OCI-LY7 (cell line): Measurements from ENCODE around the gene NFKBIE. TPM values are rescaled to one million over a fixed set of nuclear protein-coding genes. Genes with fewer than 3 reads are reported as not detected.

Source experiments
- BruUV-seq: library from RNA; stranded (reverse); fragments of 400-500 nt; replicated peaks from 2 replicates; lab custom pipeline; 2021; lab: Mats Ljungman, UMichigan
- CTCF ChIA-PET: fragments of 300-600 bp; sonication (Branson Sonifier 250); formaldehyde crosslinking; loops from one replicate; lab custom pipeline; 2022; ENCODE audit warnings: antibody characterized with exemption; ENCODE audit not compliant: unreplicated experiment; lab: Charles Lee
- POLR2A ChIA-PET: fragments of 300-600 bp; sonication (Branson Sonifier 250); formaldehyde crosslinking; loops from one replicate; lab custom pipeline; 2022; ENCODE audit warnings: antibody characterized with exemption; lab: Charles Lee
- DNase-seq: peaks from one replicate; pipeline ENCODE4 v3.0.0-alpha.2; 2015; ENCODE audit warnings: low spot score
- H2AFZ ChIP-seq: fragments of 200-600 bp; sonication (generic), shearing (Covaris generic); 2 replicates; pipeline ENCODE4 v1.6.1; 2014; ENCODE audit warnings: mild to moderate bottlenecking, antibody characterized with exemption, low read length, moderate library complexity
- H3K27ac ChIP-seq: fragments of 200-600 bp; sonication (generic); 2 replicates; pipeline ENCODE4 v1.5.1; 2014; ENCODE audit warnings: mixed run types, low read depth, mild to moderate bottlenecking, moderate library complexity, low read length, inconsistent platforms; ENCODE audit not compliant: poor library complexity, severe bottlenecking
- H3K36me3 ChIP-seq: fragments of 200-600 bp; sonication (generic); 2 replicates; pipeline ENCODE4 v1.6.1; 2014; ENCODE audit warnings: mild to moderate bottlenecking, antibody characterized with exemption, low read length, moderate library complexity, mixed read lengths; ENCODE audit not compliant: insufficient read depth
- H3K4me1 ChIP-seq: fragments of 200-600 bp; sonication (generic); 2 replicates; pipeline ENCODE4 v1.5.1; 2014; ENCODE audit warnings: mild to moderate bottlenecking, low read length; ENCODE audit not compliant: insufficient read depth, poor library complexity, severe bottlenecking
- H3K4me2 ChIP-seq: fragments of 200-600 bp; sonication (generic); 2 replicates; pipeline ENCODE4 v1.6.1; 2014; ENCODE audit warnings: mild to moderate bottlenecking, low read length
- H3K4me3 ChIP-seq: fragments of 200-600 bp; sonication (generic); 2 replicates; pipeline ENCODE4 v1.5.1; 2014; ENCODE audit warnings: mild to moderate bottlenecking, low read depth, low read length; ENCODE audit not compliant: poor library complexity, severe bottlenecking
- H3K79me2 ChIP-seq: fragments of 200-600 bp; sonication (generic); 2 replicates; pipeline ENCODE4 v1.6.1; 2016; ENCODE audit warnings: low read depth, mild to moderate bottlenecking, low read length, moderate library complexity, mixed read lengths; ENCODE audit not compliant: insufficient read depth
- H3K9me2 ChIP-seq: fragments of 200-600 bp; sonication (generic); 2 replicates; pipeline ENCODE4 v1.6.1; 2016; ENCODE audit warnings: mild to moderate bottlenecking, low read length, mixed read lengths; ENCODE audit not compliant: insufficient read depth
- H3K9me3 ChIP-seq: fragments of 200-600 bp; sonication (generic); 2 replicates; pipeline ENCODE4 v1.6.1; 2014; ENCODE audit warnings: mild to moderate bottlenecking, mixed run types, low read length, mixed read lengths
- H4K20me1 ChIP-seq: fragments of 200-600 bp; sonication (generic); 2 replicates; pipeline ENCODE4 v1.6.1; 2014; ENCODE audit warnings: mild to moderate bottlenecking, antibody characterized with exemption, low read length, moderate library complexity, mixed read lengths; ENCODE audit not compliant: insufficient read depth
- CTCF ChIP-seq: fragments of 200-600 bp; sonication (generic); conservative IDR thresholded peaks from 2 replicates; pipeline ENCODE4 v1.5.1; 2014; ENCODE audit warnings: mild to moderate bottlenecking, antibody characterized with exemption, low read length, moderate library complexity, mixed read lengths
- EZH2phosphoT487 ChIP-seq: fragments of 200-600 bp; sonication (generic); IDR thresholded peaks from 2 replicates; pipeline ENCODE4 v1.6.1; 2018; ENCODE audit warnings: low read depth, borderline replicate concordance, mild to moderate bottlenecking, mixed run types, antibody characterized with exemption, low read length, moderate library complexity, mixed read lengths
- intact Hi-C: fragments of 100-400 bp; cut with micrococcal nuclease; formaldehyde crosslinking; loops from one replicate; pipeline ENCODE4 v1.10.0; 2022; ENCODE audit not compliant: unreplicated experiment
- total RNA-seq, 2 experiments: library from RNA; depleted of rRNA in 1 of 2; stranded (reverse); fragments of >200 nt in 1 of 2; shearing (Covaris generic) in 1 of 2; gene quantifications; 2 replicates each; pipeline ENCODE4 v1.2.3, GENCODE V29; 2014 to 2022

NFKBIE gene
- total RNA-seq, 2 experiments from 2014 or later = 24.8 to 43.1 TPM

GRCh38 chr6:44292661-44293365, 27.5 kb upstream of the NFKBIE start:
- intact Hi-C loops = no loop called here
- no peak overlapping the region for H2AFZ ChIP-seq
- no peak for DNase-seq
- no peaks in the 10 kb centered on the region; the same call in 1 of the 2 replicates for H4K20me1 ChIP-seq
- no peaks in the 10 kb centered on the region for H3K36me3 ChIP-seq
- no peaks in the 10 kb centered on the region for H3K4me1 ChIP-seq
- H3K4me3 ChIP-seq = no peak overlapping the region
- no peaks in the 10 kb centered on the region for H3K9me3 ChIP-seq
- TF ChIP-seq EZH2phosphoT487 (no peak), CTCF (no peak)
- BruUV-seq = no TSS peak
- no peaks in the 10 kb centered on the region for H3K79me2 ChIP-seq
- ChIA-PET CTCF (interaction anchor here (0.6 kb wide), 1 partner anchor 45 kb away, joined by 3 read pairs; no protein-coding TSS in a partner anchor), POLR2A (interaction anchor here (0.6 kb wide), 1 partner anchor 1182 kb away, joined by 3 read pairs; no protein-coding TSS in a partner anchor)
- H3K9me2 ChIP-seq = no peaks in the 10 kb centered on the region
- no peak overlapping the region for H3K4me2 ChIP-seq
- H3K27ac ChIP-seq = no peak overlapping the region

DNA sequence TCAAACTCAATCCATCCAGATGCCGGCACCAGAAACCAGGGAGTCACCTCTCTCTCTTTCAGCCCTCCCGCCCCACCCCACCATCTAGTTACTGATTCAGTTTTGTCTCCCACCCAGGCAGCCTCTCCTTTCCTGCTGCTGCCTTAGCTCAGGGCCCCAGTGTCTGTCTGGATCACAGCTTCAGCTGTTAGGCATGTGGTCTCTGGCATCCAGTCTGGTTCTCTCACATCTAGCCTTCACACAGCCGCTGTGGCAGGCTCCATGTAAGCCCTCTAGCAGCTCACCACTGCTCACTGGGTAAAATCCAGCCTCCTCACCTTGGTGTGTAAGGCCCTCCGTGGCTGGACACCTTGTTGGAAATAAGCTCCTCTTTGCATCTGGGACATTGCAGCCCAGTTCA, 26.5 kb upstream of the NFKBIE start:
- DNase-seq = no peak
- Histone ChIP-seq H2AFZ (no peak overlapping the region), H3K4me3 (no peak overlapping the region), H3K27ac (no peak overlapping the region), H4K20me1 (no peaks in the 10 kb centered on the region; the same call in 1 of the 2 replicates), H3K4me1 (no peaks in the 10 kb centered on the region), H3K4me2 (no peak overlapping the region), H3K9me3 (no peaks in the 10 kb centered on the region), H3K79me2 (no peaks in the 10 kb centered on the region), H3K36me3 (no peaks in the 10 kb centered on the region), H3K9me2 (no peaks in the 10 kb centered on the region)
- no peak for TF ChIP-seq EZH2phosphoT487
- no peak for TF ChIP-seq CTCF
- CTCF ChIA-PET = interaction anchor here (0.6 kb wide), 1 partner anchor 46 kb away, joined by 3 read pairs; no protein-coding TSS in a partner anchor
- POLR2A ChIA-PET = no interaction called here
- intact Hi-C loops = no loop called here
- BruUV-seq = no TSS peak

DNA sequence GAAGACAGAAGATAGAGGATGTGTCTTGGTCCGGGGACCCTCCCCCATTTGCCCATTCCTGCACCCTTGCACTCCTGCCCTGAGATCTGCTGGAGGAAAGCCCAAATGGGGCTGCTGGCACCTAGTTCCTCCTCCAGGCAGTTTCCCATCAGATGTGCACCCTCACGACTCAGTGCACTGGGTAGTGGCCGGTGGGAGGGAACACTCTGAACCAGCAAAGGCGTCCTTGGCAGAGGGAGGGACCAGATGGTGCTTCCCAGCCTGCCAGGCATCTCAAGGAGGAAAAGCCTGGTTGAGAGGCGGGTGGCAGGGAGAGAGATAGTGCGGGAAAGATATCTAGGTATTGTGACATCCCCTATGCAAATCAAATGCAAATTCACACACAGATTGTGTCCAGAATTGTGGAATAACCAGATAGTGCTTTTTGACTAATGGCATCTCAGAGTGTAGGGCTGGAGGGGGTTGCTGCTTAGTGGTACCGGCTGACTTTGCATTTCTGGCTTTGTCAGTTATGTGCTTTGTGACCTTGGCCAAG, 24.4 kb upstream of the NFKBIE start:
- Histone ChIP-seq H3K4me2 (no peak overlapping the region), H3K36me3 (no peaks in the 10 kb centered on the region), H3K79me2 (no peaks in the 10 kb centered on the region), H3K4me3 (no peak overlapping the region), H4K20me1 (no peaks in the 10 kb centered on the region; the same call in 1 of the 2 replicates), H3K9me2 (no peaks in the 10 kb centered on the region), H3K4me1 (no peaks in the 10 kb centered on the region), H3K9me3 (no peaks in the 10 kb centered on the region), H2AFZ (no peak overlapping the region), H3K27ac (no peak overlapping the region)
- intact Hi-C loops = no loop called here
- BruUV-seq = no TSS peak
- no peak for DNase-seq
- POLR2A ChIA-PET = no interaction called here
- CTCF ChIA-PET = no interaction called here
- TF ChIP-seq CTCF = no peak
- TF ChIP-seq EZH2phosphoT487 = no peak
